ENCODE measurements around the gene ZBTB42. TPM values are rescaled to one million over a fixed set of nuclear protein-coding genes. Genes with fewer than 3 reads are reported as not detected.

The ZBTB42 gene
- 3.4 and 5.7 TPM in 2 replicates for total RNA-seq

GRCh38 chr14:104800771-104801519 is at the start of gene ZBTB42:
TSS of gene ZBTB42 (plus strand) at chr14:104801101. CDS start at chr14:104801198, 97 bp downstream.

GRCh38 chr14:104752735-104753527 is 48.0 kb upstream of the ZBTB42 start, which contains the start of gene SIVA1:
TSS of gene SIVA1 (plus strand) at chr14:104753147. CDS start at chr14:104753202, 55 bp downstream.

GRCh38 chr14:104794993-104795780 is 5.7 kb upstream of the ZBTB42 start, which contains the start of gene AKT1:
TSS of gene AKT1 (minus strand) at chr14:104795748. CDS start at chr14:104792643, 3,105 bp downstream.

Other genes with a start within 250 kb of the ZBTB42 start
- gene C14orf180, start 221.3 kb upstream of the ZBTB42 start, total RNA-seq: not detected in 2 replicates
- gene TMEM179, start 196.3 kb upstream of the ZBTB42 start, total RNA-seq: not detected in 2 replicates
- gene INF2, start 111.5 kb upstream of the ZBTB42 start, total RNA-seq: 25.3 and 26.5 TPM in 2 replicates
- gene ADSS1, start 76.9 kb upstream of the ZBTB42 start, total RNA-seq: 0.86 and 2.6 TPM in 2 replicates
- 74.5 and 74.6 TPM in 2 replicates for gene SIVA1, start 48.0 kb upstream of the ZBTB42 start, total RNA-seq
- gene AKT1, start 5.4 kb upstream of the ZBTB42 start, total RNA-seq: 115 and 120 TPM in 2 replicates
- 2.9 and 3.7 TPM in 2 replicates for gene CEP170B, start 64.2 kb downstream of the ZBTB42 start, total RNA-seq
- gene PLD4, start 123.8 kb downstream of the ZBTB42 start, total RNA-seq: 0.09 TPM in 1 of 2 replicates, not detected in the other
- gene AHNAK2, start 177.3 kb downstream of the ZBTB42 start, total RNA-seq: 4.9 and 12.8 TPM in 2 replicates
- gene CLBA1, start 184.7 kb downstream of the ZBTB42 start, total RNA-seq: 4.1 and 5.7 TPM in 2 replicates
- gene CDCA4, start 220.0 kb downstream of the ZBTB42 start, total RNA-seq: 19.9 and 21.3 TPM in 2 replicates

All from dermis lymphatic vessel endothelial cell (primary cell).